ENCODE results near the gene SEPTIN8.

Gene SEPTIN8

DNA sequence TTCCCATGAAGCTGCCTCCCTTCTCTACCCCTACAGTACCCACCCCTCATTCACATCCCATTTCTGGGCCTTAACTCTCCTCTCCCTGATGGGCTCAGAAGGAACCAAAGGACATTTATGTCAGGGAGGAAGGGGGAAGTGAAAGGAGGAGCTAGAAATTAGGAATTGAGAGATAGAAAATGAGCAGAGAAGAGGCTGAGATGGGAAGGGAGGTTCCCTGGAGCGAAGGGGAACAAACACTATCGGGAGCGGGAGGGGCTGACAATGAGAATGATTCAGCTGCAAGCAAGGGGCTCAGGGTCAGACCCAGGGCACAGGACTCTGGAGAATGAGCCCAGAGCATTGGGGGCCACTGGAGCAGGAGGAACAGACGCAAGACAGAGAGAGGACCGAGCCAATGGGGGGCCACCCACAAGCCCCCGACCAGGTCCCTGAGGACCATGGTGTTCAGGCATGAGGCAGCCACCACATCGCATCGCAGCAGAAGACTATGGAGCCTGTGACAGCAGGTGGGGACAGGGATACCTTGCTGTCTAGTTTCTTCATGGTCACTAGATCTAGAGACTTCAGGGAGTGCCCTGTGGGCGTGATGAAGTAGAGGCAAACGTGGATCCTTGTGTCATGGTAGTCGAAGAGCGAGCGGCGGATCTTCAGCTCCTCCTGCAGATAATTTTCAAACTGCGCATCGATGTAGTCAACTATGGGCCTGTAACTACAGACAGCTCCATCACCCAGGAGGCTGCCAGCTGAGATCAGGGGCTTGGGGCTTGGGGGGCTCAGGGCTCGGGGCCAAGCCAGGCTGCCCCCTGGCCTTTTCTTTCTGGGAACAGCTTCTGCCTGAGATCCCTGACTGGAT lies 13.6 kb downstream of the SEPTIN8 start:
- DNase-seq (ENCODE audit: low spot score), result no peak

DNA sequence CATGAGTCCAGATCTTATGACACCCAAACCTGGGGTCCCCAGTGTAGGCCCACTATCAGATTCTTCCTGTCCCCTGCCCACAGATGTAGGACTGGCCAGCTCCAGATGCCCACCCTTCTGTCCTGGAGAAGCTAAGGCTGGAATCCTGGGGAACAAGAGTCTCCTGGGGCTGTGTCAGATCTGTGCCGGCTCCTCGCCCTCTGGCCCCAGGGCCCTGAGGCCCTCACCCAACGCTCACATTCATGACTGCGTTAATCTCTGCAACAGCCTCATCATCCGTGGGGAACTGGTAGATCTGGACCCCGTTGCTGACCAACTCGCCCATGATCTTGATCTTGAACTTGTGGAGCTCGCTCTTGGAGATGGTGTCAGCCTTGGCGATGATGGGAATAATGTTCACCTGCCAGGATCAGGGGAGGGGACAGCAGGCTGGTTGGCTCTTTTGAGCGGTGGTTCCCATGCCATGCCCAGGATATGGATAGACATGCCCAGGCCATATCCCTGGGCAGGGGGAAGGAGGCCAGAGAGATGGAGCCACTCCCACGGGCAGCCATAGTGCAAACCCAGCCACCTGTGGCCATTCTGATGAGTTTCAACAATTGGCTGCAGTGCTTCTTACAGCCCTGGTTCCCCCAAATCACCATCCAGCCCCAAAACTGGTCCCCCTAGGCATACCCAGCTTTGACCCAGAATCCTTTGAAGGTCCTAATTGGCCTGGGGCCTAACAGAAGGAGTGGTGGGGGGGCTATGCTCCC lies 14.6 kb downstream of the SEPTIN8 start:
- DNase-seq (ENCODE audit: low spot score), result no peak

DNA sequence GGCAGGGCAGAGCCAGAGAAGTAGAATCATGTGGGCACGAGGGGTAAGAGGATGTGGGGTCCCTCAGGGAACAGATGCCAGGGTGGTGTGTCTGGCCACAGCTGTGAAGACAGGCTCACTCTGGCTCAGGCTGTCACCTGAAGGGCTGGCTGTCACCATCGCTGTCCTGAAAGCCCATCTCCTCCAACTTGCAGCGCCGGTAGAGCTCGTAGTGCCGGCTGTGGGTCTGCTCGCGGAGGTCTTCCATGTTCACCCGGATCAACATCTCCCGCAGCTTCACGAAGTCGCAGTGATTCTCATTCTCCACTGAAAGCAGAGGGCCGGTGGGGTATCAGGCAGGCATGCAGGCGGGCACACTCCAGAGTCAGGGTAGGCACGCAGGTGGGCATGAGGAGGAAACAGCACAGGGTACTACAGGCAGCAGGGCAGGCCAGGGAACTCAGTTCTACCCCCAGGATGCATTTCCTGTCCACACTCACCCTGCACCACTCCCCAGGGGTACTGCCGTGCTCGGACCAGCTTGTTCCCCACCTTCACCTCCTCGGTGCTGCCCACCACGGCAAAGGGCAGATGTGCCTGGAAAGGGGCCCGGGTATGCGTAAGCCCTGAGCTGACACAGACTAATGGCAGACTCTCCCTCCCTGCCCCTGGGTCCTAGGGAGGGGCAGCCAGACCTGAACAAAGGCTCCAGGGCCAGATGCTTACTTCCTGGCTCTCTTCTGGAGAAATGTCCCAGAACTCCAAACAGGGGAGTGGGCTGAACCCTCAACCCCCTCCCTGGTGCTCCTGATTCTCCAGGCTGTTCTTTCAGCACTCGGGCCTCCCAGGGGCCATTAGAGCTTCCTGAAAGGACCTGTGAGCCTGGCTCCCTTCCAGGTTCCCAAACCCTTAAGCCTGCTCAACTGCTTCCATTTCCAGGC lies 15.5 kb downstream of the SEPTIN8 start:
- no peak for DNase-seq (ENCODE audit: low spot score)

DNA sequence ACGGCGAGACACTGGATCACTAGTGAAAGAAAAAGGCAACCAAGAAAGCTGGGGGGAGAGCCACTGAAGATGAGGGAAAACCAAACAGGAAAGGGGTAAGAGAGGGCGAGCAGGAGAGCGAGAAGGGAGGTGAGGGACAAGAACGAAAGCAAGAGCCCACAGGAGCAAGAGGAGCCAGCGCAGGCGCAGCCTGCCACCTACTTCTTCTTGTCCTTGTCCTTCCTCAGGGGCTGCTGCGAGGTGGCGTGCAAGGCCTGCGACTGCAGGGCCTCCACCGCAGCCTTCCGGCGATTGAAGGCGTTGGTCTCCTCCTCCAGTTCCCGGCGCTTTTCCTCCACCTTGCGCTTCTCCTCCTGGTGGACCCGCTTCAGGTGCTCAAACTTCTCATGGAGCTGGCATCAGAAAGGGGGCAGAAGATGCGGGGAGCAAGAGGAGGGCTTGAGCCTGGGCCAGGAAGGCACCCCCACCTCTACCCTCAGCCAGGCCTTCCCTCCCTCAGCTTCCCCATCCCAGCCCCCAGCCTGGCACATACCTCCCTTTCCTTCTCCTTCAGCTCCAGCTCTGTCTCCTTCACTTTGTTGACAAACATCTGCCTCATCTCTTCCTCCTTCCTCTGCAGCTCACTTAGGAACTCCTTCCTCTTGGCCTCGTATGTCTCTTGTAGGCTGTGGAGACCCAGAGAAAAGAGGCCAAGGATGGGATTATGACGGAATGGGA lies 16.3 kb downstream of the SEPTIN8 start:
- no peak for DNase-seq (ENCODE audit: low spot score)

DNA sequence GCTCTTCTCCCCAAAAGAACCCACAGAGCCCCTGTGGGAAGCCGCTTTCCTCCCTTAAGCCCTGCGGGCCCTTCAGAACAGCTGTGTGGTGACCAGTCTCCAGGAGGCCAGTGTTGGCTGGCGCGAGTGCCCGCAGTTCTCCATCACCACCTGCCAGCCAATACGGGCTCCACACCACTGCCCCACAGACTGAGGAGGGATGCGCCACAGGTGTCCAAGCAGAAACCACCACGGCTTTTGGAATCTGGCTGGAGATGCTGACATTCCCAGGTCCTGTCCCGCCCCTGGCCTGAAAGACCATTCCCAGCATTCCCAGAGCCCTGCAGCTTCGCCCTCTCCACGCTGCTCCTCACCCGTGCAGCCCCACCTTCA lies 17.0 kb downstream of the SEPTIN8 start:
- no peak for DNase-seq (ENCODE audit: low spot score)

DNA sequence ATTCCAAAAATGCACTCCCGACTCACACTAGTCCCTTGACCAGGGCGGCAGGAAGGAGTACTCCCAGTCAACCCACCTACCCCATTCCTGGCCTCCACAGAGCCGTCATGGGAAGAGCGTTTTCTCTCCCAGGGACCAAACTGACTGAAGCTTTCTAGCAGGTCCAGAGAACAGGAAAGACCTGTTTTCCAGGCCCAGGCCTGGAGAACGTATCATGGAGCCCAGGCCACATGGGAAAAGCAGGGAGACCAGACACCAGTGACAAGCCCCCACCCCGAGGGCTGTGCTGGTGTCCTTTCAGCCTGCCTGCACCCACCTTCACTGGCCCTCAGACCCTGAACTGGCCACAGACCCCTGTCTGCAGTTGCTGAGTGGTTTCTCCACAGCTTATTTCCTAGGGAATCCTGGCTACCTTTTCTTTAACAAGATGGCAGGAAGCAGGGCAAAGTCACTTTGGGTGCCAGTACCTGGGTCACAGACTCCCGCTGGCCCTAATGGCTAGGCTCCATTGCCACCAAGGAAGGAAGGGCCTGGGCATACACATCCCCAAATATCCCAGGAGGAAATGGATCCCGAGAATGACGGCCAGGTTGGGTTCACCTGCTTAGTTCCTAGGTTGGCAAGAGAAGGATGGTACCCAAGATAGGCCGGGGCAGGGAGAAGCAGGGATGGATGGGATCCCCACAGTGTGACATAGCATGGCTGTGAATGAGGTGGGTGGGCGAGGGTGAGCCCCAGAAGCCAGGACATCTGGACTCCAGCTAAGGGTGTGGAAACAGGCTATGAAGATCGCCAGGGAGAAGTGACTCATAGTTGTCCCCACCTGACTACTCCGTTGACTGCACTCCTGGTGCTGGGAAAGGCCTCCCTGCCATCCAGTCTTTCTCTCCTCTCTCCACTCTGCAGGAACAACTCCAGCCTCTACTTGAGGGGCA lies 17.7 kb downstream of the SEPTIN8 start:
- DNase-seq (ENCODE audit: low spot score), result no peak

DNA sequence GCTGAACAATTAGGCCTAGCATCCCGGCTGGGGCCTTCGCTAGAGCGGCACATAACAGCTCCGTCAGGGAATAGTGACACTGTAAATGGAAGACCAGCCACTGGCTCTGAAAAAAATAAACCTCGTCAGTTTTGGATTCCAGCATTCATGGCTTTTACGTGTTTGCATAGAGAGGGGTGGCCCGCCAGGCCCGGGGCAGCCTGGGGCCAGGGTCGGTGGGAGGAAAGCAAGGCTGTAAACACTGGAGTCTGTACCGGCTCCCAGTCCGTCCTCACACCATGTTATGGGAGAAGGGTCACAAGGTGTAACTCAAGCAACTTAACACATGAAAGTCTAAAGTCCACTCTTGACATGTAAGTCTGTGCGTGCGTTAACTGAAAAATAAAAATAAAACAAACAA lies 18.6 kb downstream of the SEPTIN8 start:
- DNase-seq (ENCODE audit: low spot score), result no peak

DNA sequence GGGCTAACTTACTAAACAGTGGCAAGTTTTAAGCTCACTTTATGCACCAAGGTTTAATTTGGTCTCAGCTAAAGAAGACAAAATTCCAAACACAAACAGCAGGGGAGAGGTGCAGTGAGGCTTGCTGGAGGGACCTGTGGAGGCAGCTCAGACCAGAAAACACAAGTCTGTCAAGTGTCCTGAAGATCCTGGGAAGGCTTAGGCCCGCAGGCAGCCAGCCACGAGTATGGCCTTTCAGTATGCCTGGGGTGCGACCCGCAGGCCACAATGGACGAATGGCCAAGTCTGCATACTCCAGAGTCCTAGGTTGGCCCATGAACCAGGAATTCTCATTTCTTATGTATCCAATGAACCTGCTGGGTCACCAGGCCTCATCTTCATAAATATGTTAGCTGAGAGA lies 20.5 kb downstream of the SEPTIN8 start:
- DNase-seq (ENCODE audit: low spot score), result no peak

DNA sequence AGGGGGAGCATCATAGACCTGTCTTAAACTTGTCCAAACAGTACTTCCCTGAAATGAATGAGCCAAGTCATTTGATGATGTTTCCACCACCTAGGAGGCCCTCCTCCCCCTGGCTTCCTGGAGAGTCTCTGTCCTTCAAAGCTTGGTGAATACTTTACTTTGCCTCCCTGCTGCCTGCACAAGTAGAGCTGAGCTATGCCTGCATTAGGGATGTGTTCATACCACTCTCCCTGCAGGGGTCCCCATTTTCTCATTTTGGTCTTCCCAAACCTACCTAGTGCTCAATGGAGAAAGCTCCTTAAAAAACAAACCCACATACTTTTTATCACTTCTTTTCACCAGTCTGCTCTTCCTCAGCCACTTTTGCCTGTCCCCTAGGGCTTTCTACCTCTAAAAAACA lies 22.1 kb downstream of the SEPTIN8 start:
- no peak for DNase-seq (ENCODE audit: low spot score)

DNA sequence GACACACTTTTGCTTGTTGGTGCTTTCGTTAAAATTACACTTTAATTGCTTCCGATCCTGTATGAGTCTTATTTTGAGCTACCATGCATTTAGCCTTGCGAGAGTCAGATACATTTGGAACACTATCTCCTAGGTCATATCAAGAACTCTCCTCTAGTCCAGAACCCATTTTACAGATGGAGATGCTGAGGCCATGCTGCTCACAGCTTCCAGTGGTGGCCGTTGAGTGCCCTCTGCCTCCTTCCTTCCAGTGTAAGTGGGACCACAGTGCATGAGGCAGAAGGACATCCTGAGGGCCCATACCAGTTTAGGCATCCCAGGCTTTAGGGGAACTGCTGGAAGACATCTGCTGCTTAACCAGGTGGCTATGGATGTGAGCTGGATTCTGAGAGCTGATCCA lies 22.9 kb downstream of the SEPTIN8 start:
- DNase-seq (ENCODE audit: low spot score), result no peak

DNA sequence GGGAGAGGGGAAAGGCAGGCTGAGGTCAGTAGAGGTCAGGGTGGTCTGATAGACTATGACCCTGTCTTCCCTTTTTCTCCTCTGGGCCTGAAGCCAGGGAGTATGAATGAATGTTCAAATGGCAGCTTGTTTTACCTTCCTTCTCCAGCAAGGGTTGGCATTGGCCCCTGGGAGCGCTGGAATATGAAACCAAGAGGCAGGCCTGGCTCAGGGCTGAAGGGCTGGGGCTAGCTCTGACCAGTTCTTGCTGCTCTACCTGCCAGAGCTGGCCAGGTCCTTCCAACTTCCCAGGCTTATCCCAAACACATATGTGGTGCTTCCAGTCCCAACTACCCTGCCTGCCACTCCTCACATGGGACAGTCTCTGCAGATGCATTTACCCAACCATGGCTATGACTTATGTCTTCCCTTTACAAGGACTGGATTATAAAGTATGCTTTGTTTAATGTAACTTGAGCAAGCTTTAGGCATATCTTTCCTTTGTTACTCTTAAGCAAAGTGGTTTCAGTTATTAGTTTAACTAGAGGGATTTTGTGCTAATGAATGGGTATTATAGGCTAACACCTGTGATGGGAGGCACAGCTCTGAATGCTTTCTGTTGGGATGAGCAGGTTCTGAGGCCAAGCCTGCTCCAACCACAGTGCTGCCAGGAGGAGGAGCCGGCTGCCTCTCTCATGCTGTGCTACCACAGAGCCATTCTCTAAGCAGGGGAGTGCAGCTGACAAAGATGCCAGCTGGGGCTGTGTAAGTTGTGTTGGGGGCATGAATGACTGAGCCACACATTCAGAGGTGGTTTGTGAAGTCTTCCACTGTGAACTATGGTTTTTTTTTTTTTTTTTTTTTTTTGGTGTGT lies 23.7 kb downstream of the SEPTIN8 start:
- no peak for DNase-seq (ENCODE audit: low spot score)

DNA sequence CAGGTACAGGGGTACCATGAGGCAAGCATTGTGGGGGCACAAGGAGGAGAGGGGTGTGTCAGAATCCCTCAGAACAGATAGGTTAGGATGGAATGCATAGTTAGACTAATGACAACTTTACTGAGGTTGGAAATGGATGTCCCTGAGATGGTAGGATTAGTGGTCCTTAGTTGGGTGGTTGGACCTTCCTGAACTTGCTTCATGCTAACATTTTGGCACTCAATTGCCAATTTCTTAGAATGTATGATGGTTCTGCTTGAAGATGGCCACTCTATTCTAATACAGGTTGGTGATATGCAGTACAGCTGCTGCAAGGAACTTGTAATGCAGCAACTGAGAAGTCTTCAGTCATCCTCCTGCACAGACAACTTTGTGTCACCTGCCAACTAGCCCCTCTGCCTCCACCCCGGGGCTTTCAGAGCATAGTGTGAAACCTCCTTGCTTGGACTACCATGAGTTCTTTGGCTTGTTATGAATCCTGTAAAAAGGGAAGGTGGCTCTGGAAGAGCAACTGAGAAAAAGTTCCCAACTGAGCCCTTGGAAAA lies 24.4 kb downstream of the SEPTIN8 start:
- no peak for DNase-seq (ENCODE audit: low spot score)

DNA sequence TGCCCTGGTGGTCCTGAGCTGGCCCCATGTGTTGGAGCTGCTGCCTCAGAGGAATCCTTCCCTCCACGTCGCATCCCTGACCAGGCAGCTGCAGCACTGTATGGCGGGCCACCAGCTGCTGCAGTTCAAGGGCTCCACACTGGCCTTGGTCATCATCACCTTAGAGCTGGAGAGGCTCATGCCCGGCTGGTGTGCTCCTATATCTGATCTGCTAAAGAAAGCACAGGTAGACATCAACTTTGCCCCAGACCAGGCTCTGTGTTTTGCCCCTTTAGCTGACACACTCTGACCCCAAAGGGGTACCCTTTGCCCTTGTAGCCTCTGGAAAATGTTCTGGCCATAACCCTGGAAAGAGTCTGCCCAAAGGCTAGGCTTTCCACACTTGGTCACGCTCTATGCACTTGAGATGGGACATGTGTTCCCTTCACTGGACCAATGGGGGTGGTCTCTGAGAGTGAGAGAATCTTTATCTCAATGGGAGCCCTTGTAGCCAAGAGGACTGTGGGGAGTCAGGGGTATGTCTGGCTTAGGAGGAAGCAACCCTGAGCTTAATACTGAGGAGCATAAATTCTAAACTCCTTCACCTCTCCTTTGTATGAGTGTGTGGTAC lies 25.0 kb downstream of the SEPTIN8 start:
- no peak for DNase-seq (ENCODE audit: low spot score)

DNA sequence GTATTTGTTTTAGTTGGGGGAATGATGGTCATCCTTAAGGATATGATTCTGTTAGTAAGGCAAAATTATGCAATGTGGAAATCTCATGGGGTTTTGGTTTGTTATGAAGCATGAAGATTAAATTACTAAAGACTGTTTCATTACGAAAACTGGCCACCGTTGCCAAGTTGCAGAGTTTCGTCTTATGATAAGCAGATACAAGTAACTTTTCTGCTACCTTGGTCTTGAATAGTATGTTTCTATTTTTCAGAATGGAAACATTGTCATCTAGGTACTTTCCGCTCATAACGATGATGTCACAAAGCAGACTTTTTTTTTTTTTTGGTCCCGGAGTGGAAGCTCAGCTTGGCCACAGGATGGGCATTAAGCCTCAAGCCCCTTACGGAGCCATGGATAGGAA lies 25.6 kb downstream of the SEPTIN8 start:
- DNase-seq (ENCODE audit: low spot score), result peak; percentile 77

DNA sequence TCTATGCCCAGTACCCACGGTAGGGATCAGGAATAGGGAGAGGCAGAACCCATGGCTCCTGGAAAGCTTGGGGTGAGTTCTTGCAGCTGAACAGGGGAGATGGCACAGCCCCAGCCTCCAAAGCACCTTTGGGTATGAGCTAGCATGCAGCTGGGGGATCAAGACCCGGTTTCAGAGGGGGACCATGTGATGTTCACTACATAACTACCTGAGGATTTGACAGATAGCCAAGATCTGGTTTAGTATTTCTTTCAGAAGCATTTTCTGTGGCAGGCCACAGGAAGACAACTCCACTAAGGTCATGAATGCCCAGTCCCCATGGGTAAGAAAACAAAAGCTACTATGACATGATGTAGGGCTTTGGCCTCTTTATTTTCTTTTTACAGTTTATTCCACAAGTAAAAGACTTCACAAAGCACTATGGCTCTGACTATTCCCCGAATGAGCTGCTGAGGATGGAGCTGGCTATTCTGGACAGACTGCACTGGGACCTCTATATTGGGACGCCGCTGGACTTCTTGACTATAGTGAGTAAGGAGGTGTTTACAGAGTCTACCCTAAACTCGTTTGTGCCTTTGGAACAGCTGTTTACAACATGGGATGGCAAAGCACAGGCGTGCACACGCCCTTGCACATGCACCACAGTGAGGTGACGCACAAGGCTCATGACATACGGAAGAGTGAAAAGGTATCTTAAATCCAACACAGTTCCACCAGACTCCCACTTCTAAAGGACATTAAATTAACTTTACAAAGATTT lies 26.4 kb downstream of the SEPTIN8 start:
- DNase-seq (ENCODE audit: low spot score), result no peak

DNA sequence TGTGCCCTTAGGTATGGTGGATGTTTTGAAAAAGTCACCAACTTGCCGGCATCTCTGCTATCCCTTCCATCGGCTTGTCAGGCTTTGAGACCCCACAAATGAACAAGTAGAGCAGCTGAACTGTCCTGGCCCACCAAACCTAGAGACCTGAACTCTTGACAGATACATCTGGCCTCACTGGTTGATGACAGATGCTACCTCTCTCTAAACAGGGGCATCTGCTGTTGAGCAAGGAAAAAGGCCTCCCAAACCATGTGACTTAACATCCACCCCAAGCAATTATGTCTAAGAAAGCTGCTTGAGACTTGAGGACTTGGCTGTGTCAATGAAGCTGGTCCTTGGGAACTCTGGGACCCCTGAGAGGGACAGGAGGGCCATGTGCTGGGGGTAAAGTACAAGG lies 27.5 kb downstream of the SEPTIN8 start:
- DNase-seq (ENCODE audit: low spot score), result no peak

DNA sequence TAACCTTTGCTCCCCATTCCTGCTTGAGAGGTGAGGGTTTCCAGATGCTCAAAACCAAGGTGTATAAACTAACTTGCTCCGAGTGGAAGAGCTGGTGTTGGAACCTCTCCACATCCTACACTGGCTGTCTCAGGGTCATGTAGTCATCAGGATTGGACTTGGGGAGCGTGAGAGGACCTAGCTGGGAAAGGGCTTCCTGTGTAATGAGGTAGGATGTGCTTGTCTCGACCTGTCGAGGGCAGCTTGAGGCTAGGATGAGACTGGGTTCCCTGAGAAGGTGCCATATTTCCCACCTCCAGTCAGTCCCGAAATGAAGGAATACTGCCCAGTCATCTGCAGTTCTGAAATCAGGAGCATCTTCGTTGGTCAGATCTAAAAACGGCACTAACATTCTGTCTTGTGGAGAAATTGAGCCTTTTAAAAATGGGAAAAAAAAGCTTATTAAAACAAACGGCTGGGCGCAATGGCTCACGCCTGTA lies 28.5 kb downstream of the SEPTIN8 start:
- DNase-seq (ENCODE audit: low spot score), result no peak

Measured in GM03348 (cell line).